GM12872 (cell line): ENCODE results near the gene CSNK1G1.

Source experiments
- TF ChIP-seq, protein P1 (sequence below): IDR thresholded peaks from 3 replicates; pipeline ENCODE4 v1.5.1; 2011; ENCODE audit warnings: low read depth, mild to moderate bottlenecking, low read length, moderate library complexity; ENCODE audit not compliant: insufficient read depth

Gene CSNK1G1

GRCh38 chr15:64236156-64236894 lies 119.6 kb downstream of the CSNK1G1 start:
- TF ChIP-seq, protein P1, sequence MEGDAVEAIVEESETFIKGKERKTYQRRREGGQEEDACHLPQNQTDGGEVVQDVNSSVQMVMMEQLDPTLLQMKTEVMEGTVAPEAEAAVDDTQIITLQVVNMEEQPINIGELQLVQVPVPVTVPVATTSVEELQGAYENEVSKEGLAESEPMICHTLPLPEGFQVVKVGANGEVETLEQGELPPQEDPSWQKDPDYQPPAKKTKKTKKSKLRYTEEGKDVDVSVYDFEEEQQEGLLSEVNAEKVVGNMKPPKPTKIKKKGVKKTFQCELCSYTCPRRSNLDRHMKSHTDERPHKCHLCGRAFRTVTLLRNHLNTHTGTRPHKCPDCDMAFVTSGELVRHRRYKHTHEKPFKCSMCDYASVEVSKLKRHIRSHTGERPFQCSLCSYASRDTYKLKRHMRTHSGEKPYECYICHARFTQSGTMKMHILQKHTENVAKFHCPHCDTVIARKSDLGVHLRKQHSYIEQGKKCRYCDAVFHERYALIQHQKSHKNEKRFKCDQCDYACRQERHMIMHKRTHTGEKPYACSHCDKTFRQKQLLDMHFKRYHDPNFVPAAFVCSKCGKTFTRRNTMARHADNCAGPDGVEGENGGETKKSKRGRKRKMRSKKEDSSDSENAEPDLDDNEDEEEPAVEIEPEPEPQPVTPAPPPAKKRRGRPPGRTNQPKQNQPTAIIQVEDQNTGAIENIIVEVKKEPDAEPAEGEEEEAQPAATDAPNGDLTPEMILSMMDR = no peak

- TF ChIP-seq, protein P1 = no peak
These were observed 120.4 kb downstream of the CSNK1G1 start for GRCh38 chr15:64235552-64235951.

GRCh38 chr15:64233299-64233698 lies 122.7 kb downstream of the CSNK1G1 start:
- TF ChIP-seq, protein P1 = no peak

DNA sequence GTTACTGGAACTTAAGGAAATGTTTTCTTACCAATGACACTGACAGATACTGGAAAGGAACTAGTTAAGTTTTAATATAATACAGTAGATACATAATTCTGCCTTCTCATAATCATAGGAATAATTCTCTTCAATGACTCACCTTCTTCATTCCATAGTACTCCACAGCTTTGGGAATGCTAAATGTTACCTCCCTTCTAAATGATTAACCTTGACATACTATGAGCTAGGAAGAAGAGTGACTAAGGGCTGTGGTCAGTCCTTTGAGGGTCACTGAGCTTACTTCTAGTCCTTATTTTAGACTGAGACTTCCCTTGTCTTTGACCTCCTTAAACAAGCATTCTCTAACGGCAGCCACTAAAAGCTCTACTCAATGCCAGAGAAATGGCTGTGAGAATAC lies 123.6 kb downstream of the CSNK1G1 start:
- TF ChIP-seq, protein P1 = no peak

DNA sequence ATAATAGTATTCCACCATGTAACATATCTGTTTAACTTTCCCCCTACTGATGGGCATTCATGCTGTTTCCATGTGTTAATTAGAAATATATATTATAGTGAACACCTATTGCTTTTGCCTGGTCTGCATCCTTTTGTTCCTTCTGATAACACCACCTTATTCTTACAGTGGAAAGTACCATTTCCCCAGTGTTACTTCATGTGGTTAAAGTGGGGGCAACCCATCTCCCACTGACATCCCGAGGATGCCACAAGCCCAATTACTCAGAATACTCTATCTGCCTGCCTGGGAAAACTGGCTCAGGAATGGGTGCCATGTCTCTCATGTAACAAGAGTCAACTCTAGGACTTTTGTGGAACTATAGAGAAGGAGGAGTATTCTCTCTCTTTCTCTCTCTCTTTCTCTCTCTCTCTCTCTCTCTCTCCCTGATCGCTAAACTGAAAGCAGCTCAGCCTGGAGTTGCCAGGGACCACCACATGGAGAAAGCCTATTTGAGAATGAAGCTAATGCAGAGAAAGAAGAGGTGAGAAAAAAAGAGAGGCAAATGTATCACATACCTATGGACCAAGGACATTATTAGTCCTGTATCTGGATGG lies 126.7 kb downstream of the CSNK1G1 start:
- TF ChIP-seq, protein P1 = no peak

GRCh38 chr15:64225804-64226203 lies 130.2 kb downstream of the CSNK1G1 start:
- TF ChIP-seq, protein P1 = no peak

GRCh38 chr15:64224511-64224910 lies 131.5 kb downstream of the CSNK1G1 start:
- TF ChIP-seq, protein P1 = no peak
